K562 (cell line): ENCODE results near the gene EN2. TPM values are rescaled to one million over a fixed set of nuclear protein-coding genes. Genes with fewer than 3 reads are reported as not detected.

Experiments used
- ATAC-seq: fragments of 200-7000 bp; cut with Tn5 transposase; 3 replicates; pipeline ENCODE4 v1.9.1; 2020; ENCODE audit warnings: moderate library complexity
- BruUV-seq: library from RNA; stranded (reverse); fragments of 400-500 nt; replicated peaks from 2 replicates; lab custom pipeline; 2021; lab: Mats Ljungman, UMichigan
- CTCF ChIA-PET: fragments of 300-600 bp; formaldehyde crosslinking; extraction: SDS; loops from one replicate; lab custom pipeline; 2021; ENCODE audit warnings: low intra/inter-chr PET ratio; lab: Yijun Ruan, JAX
- POLR2A ChIA-PET: fragments of 300-600, 350-650 bp; sonication (Branson Sonifier 250); formaldehyde crosslinking; extraction: SDS; loops from one replicate; lab custom pipeline; 2021; ENCODE audit warnings: antibody characterized with exemption, inconsistent platforms; lab: Yijun Ruan, JAX
- DNase-seq, 4 experiments: peaks; one replicate each; pipeline versions ENCODE4 v3.0.0 to v3.0.0-alpha.2; 2011 to 2018; ENCODE audit warnings: low spot score in 3 of 4, mixed read lengths in 3 of 4; ENCODE audit errors: extremely low read depth in 1 of 4
- FAIRE-seq: peaks from 2 replicates; lab custom pipeline; 2011; peaks lifted over from hg19 to GRCh38; lab: Jason Lieb, UNC
- H2AFZ ChIP-seq: 2 replicates; pipeline ENCODE4 v1.6.0; 2011; ENCODE audit warnings: low read depth, low read length, control low read depth, inconsistent platforms
- H3K27ac ChIP-seq: fragments of 200-600 bp; 3 replicates; pipeline ENCODE4 v1.8.0; 2011; ENCODE audit warnings: low read depth, mild to moderate bottlenecking, control low read depth, inconsistent platforms, low read length, moderate library complexity, mixed read lengths; ENCODE audit errors: extremely low read depth
- H3K27me3 ChIP-seq, 2 experiments: fragments of 300-600 bp in 1 of 2; 2 replicates in 1 of 2; 3 replicates in 1 of 2; pipeline versions ENCODE4 v1.6.0 to v1.8.0; 2011; ENCODE audit warnings: inconsistent platforms in 2 of 2, low read length in 2 of 2, mild to moderate bottlenecking in 1 of 2, mixed read lengths in 1 of 2, moderate library complexity in 1 of 2; ENCODE audit not compliant: control insufficient read depth in 2 of 2, insufficient read depth in 2 of 2
- H3K36me3 ChIP-seq: fragments of 300-600 bp; 3 replicates; pipeline ENCODE4 v1.8.0; 2011; ENCODE audit warnings: mild to moderate bottlenecking, low read length, inconsistent platforms; ENCODE audit not compliant: control insufficient read depth, insufficient read depth
- H3K4me1 ChIP-seq, 2 experiments: fragments of 200-600 bp in 1 of 2; replicated peaks in 1 of 2; 2 replicates in 1 of 2; 3 replicates in 1 of 2; pipeline versions ENCODE4 v1.5.1 to v1.8.0; 2011; ENCODE audit warnings: inconsistent platforms in 2 of 2, low read length in 2 of 2, mild to moderate bottlenecking in 1 of 2, mixed read lengths in 1 of 2, moderate library complexity in 1 of 2; ENCODE audit not compliant: control insufficient read depth in 2 of 2, insufficient read depth in 2 of 2
- H3K4me2 ChIP-seq: 2 replicates; pipeline ENCODE4 v1.6.1; 2011; ENCODE audit warnings: low read length, control low read depth, inconsistent platforms, mixed read lengths; ENCODE audit not compliant: insufficient read depth
- H3K4me3 ChIP-seq: fragments of 200-600 bp; sonication (generic), shearing (Covaris generic); 2 replicates; pipeline ENCODE4 v1.5.1; 2016; ENCODE audit warnings: control low read depth, inconsistent platforms
- H3K79me2 ChIP-seq: fragments of 200-600 bp; 3 replicates; pipeline ENCODE4 v1.8.0; 2011; ENCODE audit warnings: low read length, inconsistent platforms; ENCODE audit not compliant: control insufficient read depth, insufficient read depth
- H3K9ac ChIP-seq, 2 experiments: 2 replicates each; pipeline versions ENCODE4 v1.6.0 to v1.6.1; 2011; ENCODE audit warnings: low read depth in 2 of 2, low read length in 2 of 2, control low read depth in 1 of 2, inconsistent platforms in 1 of 2, mild to moderate bottlenecking in 1 of 2, mixed read lengths in 1 of 2; ENCODE audit not compliant: insufficient read depth in 1 of 2
- H3K9me1 ChIP-seq: one replicate; pipeline ENCODE4 v1.6.0; 2011; ENCODE audit warnings: inconsistent platforms, mild to moderate bottlenecking, low read length, moderate library complexity; ENCODE audit not compliant: control insufficient read depth, insufficient read depth
- H3K9me3 ChIP-seq: replicated peaks from 2 replicates; pipeline ENCODE4 v1.5.1; 2011; ENCODE audit warnings: low read depth, low read length, inconsistent platforms; ENCODE audit not compliant: control insufficient read depth, insufficient read depth
- H4K20me1 ChIP-seq: replicated peaks from 2 replicates; pipeline ENCODE4 v1.6.1; 2011; ENCODE audit warnings: low read length, inconsistent platforms, mixed read lengths; ENCODE audit not compliant: control insufficient read depth, insufficient read depth
- CBX2 ChIP-seq: fragments of 200-600 bp; sonication (generic); IDR thresholded peaks from one replicate; pipeline ENCODE4 v1.6.1; 2012; ENCODE audit warnings: mild to moderate bottlenecking, low read length, inconsistent platforms; ENCODE audit not compliant: insufficient read depth, poor library complexity, severe bottlenecking
- GABPB1 ChIP-seq: sonication (generic); formaldehyde crosslinking; IDR thresholded peaks from 2 replicates; pipeline ENCODE4 v1.8.0; 2022; ENCODE audit warnings: mild to moderate bottlenecking, missing genetic modification reagents
- KDM2B ChIP-seq: fragments of 250-450 bp; sonication (Bioruptor Pico); IDR thresholded peaks from 2 replicates; pipeline ENCODE4 v1.8.0; 2021; ENCODE audit warnings: mild to moderate bottlenecking, moderate library complexity
- L3MBTL2 ChIP-seq: fragments of 450-650 bp; IDR thresholded peaks from 2 replicates; pipeline ENCODE4 v1.6.1; 2016; ENCODE audit warnings: mild to moderate bottlenecking, moderate library complexity
- MXI1 ChIP-seq: IDR thresholded peaks from 2 replicates; pipeline ENCODE4 v1.6.1; 2011; ENCODE audit warnings: low read depth, mild to moderate bottlenecking, improper control_type of control experiment, low read length
- NR2C2 ChIP-seq, 2 experiments: fragments of 200-800 bp in 1 of 2; sonication (Bioruptor generic) in 1 of 2; sonication (generic) in 1 of 2; formaldehyde crosslinking in 1 of 2; IDR thresholded peaks; 2 replicates each; pipeline versions ENCODE4 v1.6.1 to v1.8.0; 2016 to 2022; ENCODE audit warnings: mild to moderate bottlenecking in 1 of 2, missing compliant biosample characterization in 1 of 2, missing genetic modification characterization in 1 of 2, missing genetic modification reagents in 1 of 2
- RCOR1 ChIP-seq, 2 experiments: IDR thresholded peaks; 2 replicates each; pipeline ENCODE4 v1.6.1; 2012; ENCODE audit warnings: low read depth in 2 of 2, low read length in 2 of 2, borderline replicate concordance in 1 of 2, improper control_type of control experiment in 1 of 2
- YBX1 ChIP-seq: fragments of 450-650 bp; IDR thresholded peaks from 2 replicates; pipeline ENCODE4 v1.7.1; 2016; ENCODE audit warnings: mild to moderate bottlenecking
- ZBTB8A ChIP-seq: fragments of 450-650 bp; IDR thresholded peaks from 2 replicates; pipeline ENCODE4 v1.6.1; 2018; ENCODE audit warnings: mild to moderate bottlenecking, moderate library complexity; ENCODE audit not compliant: partially characterized antibody
- ZNF124 ChIP-seq: sonication (generic); formaldehyde crosslinking; IDR thresholded peaks from 2 replicates; pipeline ENCODE4 v1.8.1; 2022; ENCODE audit warnings: missing genetic modification reagents
- whole genome bisulfite sequencing: fragments of 100-300 bp; shearing (Covaris generic); methylation state at CpG from one replicate; pipeline ENCODE4 v1.1.6; 2016; ENCODE audit warnings: low coverage, mixed read lengths; ENCODE audit not compliant: insufficient coverage; ENCODE audit errors: missing lambda C conversion rate; 5-methylcytosine and 5-hydroxymethylcytosine counted together
- in situ Hi-C: fragments of 300-500 bp; cut with MboI; formaldehyde crosslinking; loops from 4 replicates; pipeline ENCODE4 v1.15.0; 2018; ENCODE audit warnings: inconsistent platforms, mixed read lengths
- intact Hi-C: fragments of 100-400 bp; cut with micrococcal nuclease; formaldehyde crosslinking; loops from 2 replicates; pipeline ENCODE4 v1.14.2; 2022
- polyA plus RNA-seq, 8 experiments: library from polyadenylated mRNA; depleted of rRNA in 4 of 8; stranded (reverse) in 5 of 8; unstranded in 3 of 8; fragments of >200 nt; fragmentation: Nextera tagmentation in 2 of 8; fragmentation: Illumina TruSeq in 1 of 8; extraction: Ambion mirVana in 2 of 8; extraction: Trizol in 1 of 8; gene quantifications; 2 replicates each; pipeline versions ENCODE4 v1.2.1 to v1.2.3, GENCODE V29; 2011 to 2014; ENCODE audit warnings: inconsistent platforms in 1 of 8, missing spikeins in 1 of 8
- total RNA-seq, 7 experiments: library from RNA; depleted of rRNA in 6 of 7; stranded (reverse); fragments of >200 nt in 6 of 7; fragmentation: Illumina TruSeq in 2 of 7; extraction: Trizol in 2 of 7; gene quantifications; 2 replicates each; pipeline versions ENCODE4 v1.2.1 to v1.2.3, GENCODE V29; 2011 to 2021; ENCODE audit warnings: low replicate concordance in 1 of 7
- TF ChIP-seq, protein P1 (sequence below), 2 experiments: fragments of 450-650 bp; IDR thresholded peaks; 2 replicates each; pipeline ENCODE4 v1.6.1; 2016; ENCODE audit warnings: mild to moderate bottlenecking in 2 of 2, borderline replicate concordance in 1 of 2, low read depth in 1 of 2, moderate library complexity in 1 of 2

Gene EN2
- total and polyA plus RNA-seq, 9 of the 15 experiments (the other 6 are each of a cell fraction or from before 2014, with no cell fraction given) = 0.04 TPM; not detected in 7

- Histone ChIP-seq H3K79me2 (no peaks in the 10 kb centered on the region), H3K9me1 (no peaks in the 10 kb centered on the region), H4K20me1 (0 out of 2 replicates have a peak, but pooled peaks cover 3% of the 10 kb centered on the region), H3K27me3 (peaks cover 48 to 54% of the 10 kb centered on the region in 2 experiments), H3K4me1 (peaks cover 0 to 7% of the 10 kb centered on the region in 2 experiments; a peak in 1 of 5 replicates), H2AFZ (no peak overlapping the region), H3K9me3 (no peaks in the 10 kb centered on the region), H3K9ac (no peak overlapping the region), H3K4me2 (no peak overlapping the region), H3K4me3 (no peak overlapping the region), H3K36me3 (no peaks in the 10 kb centered on the region), H3K27ac (no peak overlapping the region)
- CTCF ChIA-PET = no interaction called here
- ATAC-seq = no peak
- intact Hi-C loops = no loop called here
- FAIRE-seq = no peak
- no peak for TF ChIP-seq ZBTB8A
- no peak for TF ChIP-seq ZNF124
- TF ChIP-seq CBX2 = no peak
- no peak for TF ChIP-seq KDM2B (CRISPR knock-in tag)
- no peak for TF ChIP-seq YBX1
- TF ChIP-seq, protein P1, sequence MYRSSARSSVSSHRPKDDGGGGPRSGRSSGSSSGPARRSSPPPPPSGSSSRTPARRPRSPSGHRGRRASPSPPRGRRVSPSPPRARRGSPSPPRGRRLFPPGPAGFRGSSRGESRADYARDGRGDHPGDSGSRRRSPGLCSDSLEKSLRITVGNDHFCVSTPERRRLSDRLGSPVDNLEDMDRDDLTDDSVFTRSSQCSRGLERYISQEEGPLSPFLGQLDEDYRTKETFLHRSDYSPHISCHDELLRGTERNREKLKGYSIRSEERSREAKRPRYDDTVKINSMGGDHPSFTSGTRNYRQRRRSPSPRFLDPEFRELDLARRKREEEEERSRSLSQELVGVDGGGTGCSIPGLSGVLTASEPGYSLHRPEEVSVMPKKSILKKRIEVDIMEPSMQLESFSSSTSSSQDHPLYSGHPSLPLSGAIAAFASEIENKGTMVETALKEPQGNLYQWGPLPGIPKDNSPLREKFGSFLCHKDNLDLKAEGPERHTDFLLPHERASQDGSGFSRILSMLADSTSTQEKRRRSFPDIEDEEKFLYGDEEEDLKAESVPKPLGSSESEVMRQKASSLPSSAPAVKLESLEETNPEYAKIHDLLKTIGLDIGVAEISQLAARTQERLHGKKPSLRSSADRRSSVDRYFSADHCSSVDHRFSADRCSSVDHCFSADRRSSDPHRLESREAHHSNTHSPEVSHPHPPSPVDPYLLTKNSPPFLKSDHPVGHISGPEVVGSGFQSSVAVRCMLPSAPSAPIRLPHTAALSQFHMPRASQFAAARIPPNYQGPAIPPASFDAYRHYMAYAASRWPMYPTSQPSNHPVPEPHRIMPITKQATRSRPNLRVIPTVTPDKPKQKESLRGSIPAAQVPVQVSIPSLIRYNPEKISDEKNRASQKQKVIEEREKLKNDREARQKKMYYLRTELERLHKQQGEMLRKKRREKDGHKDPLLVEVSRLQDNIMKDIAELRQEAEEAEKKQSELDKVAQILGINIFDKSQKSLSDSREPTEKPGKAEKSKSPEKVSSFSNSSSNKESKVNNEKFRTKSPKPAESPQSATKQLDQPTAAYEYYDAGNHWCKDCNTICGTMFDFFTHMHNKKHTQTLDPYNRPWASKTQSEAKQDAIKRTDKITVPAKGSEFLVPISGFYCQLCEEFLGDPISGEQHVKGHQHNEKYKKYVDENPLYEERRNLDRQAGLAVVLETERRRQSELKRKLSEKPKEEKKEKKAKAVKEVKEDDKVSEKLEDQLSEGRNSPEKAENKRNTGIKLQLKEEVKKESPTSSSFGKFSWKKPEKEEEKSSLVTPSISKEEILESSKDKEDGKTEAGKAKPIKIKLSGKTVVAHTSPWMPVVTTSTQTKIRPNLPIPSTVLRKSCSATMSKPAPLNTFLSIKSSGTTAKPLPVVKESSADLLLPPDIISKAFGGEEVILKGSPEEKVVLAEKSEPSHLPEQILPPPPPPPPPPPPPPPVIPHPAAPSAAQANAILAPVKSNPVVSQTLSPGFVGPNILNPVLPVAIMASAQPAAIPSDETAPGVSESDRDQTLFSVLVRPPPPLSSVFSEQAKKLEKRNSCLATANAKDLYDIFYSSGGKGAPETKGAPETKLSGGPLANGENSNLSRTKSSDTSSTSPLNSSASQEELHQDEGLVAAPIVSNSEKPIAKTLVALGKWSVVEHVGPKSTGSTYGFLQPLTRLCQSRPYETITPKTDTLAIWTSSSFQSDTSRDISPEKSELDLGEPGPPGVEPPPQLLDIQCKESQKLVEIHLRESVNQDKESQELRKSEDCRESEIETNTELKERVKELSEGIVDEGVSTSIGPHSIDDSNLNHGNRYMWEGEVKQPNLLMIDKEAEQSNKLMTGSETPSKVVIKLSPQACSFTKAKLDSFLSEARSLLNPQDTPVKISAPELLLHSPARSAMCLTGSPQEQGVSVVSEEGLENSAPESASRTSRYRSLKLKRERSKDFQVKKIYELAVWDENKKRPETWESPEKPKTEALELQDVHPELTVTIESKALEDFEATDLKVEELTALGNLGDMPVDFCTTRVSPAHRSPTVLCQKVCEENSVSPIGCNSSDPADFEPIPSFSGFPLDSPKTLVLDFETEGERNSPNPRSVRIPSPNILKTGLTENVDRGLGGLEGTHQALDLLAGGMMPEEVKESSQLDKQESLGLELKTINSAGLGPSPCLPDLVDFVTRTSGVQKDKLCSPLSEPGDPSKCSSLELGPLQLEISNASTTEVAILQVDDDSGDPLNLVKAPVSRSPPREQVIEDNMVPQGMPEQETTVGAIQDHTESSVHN (IDR thresholded peaks at IDR 0.05; ENCODE audit: borderline replicate concordance in 1 of 2, low read depth in 1 of 2) = no peak
- TF ChIP-seq RCOR1 (IDR thresholded peaks at IDR 0.05; ENCODE audit: borderline replicate concordance in 1 of 2, low read depth in 2 of 2, low read length in 2 of 2) = no peak
- no peak for TF ChIP-seq MXI1
- TF ChIP-seq NR2C2 (CRISPR knock-in tag; IDR thresholded peaks at IDR 0.05) = no peak
- TF ChIP-seq NR2C2 (tag; IDR thresholded peaks at IDR 0.05) = no peak
- TF ChIP-seq L3MBTL2 = no peak
- no peak for TF ChIP-seq GABPB1 (CRISPR knock-in tag)
- DNase-seq = no peak
- POLR2A ChIA-PET = no interaction called here
- in situ Hi-C loops = no loop called here
- BruUV-seq = no TSS peak
- 6% methylated on average over 12 of the region's 16 CpGs for WGBS
These were observed 51.4 kb downstream of the EN2 start for GRCh38 chr7:155509359-155509724.
